Liver (tissue), 9 donors: Measurements from ENCODE around the gene OSGEP. TPM values are rescaled to one million over a fixed set of nuclear protein-coding genes. Genes with fewer than 3 reads are reported as not detected.

Source experiments
- DNase-seq: peaks from one replicate; pipeline ENCODE4 v3.0.0-alpha.2; 2017; ENCODE audit warnings: low spot score
- H3K27ac ChIP-seq, 2 donors: one replicate each; pipeline ENCODE4 v1.7.0; 2013; ENCODE audit warnings: inconsistent platforms in 2 of 2, low read length in 2 of 2, control low read depth in 1 of 2, low read depth in 1 of 2, mild to moderate bottlenecking in 1 of 2
- H3K27me3 ChIP-seq, 4 donors: one replicate each; pipeline versions ENCODE4 v1.6.1 to v1.7.0; 2013; ENCODE audit warnings: low read length in 3 of 4, inconsistent platforms in 1 of 4, mild to moderate bottlenecking in 1 of 4, moderate library complexity in 1 of 4; ENCODE audit not compliant: control insufficient read depth in 4 of 4, insufficient read depth in 4 of 4
- H3K36me3 ChIP-seq, 4 donors: one replicate each; pipeline versions ENCODE4 v1.6.1 to v1.7.0; 2013; ENCODE audit warnings: low read length in 3 of 4, mild to moderate bottlenecking in 3 of 4, low read depth in 1 of 4, moderate library complexity in 1 of 4; ENCODE audit not compliant: control insufficient read depth in 4 of 4, insufficient read depth in 3 of 4
- H3K4me1 ChIP-seq, 4 donors: one replicate each; pipeline versions ENCODE4 v1.6.1 to v1.7.0; 2013; ENCODE audit warnings: low read length in 3 of 4, mild to moderate bottlenecking in 3 of 4, moderate library complexity in 1 of 4; ENCODE audit not compliant: control insufficient read depth in 4 of 4, insufficient read depth in 4 of 4
- H3K4me3 ChIP-seq, 3 donors: one replicate each; pipeline versions ENCODE4 v1.6.1 to v1.7.0; 2013; ENCODE audit warnings: low read length in 3 of 3, control low read depth in 1 of 3, low read depth in 1 of 3, mild to moderate bottlenecking in 1 of 3
- H3K9ac ChIP-seq, 2 donors: one replicate each; pipeline ENCODE4 v1.7.0; 2013; ENCODE audit warnings: low read length in 2 of 2, mild to moderate bottlenecking in 2 of 2, moderate library complexity in 2 of 2, control low read depth in 1 of 2, low read depth in 1 of 2
- H3K9me3 ChIP-seq, 4 donors: one replicate each; pipeline versions ENCODE4 v1.6.1 to v1.7.0; 2013; ENCODE audit warnings: low read length in 3 of 4; ENCODE audit not compliant: control insufficient read depth in 4 of 4
- EGR1 ChIP-seq, 2 donors: IDR thresholded peaks; 2 replicates each; pipeline ENCODE4 v1.6.1; 2016 to 2018; ENCODE audit warnings: antibody characterized with exemption in 2 of 2, low read depth in 2 of 2
- FOXA1 ChIP-seq: IDR thresholded peaks from 2 replicates; pipeline ENCODE4 v1.6.1; 2016; ENCODE audit warnings: antibody characterized with exemption
- FOXA2 ChIP-seq: IDR thresholded peaks from 2 replicates; pipeline ENCODE4 v1.6.1; 2016; ENCODE audit warnings: antibody characterized with exemption
- GABPA ChIP-seq, 2 donors: IDR thresholded peaks in 1 of 2; conservative IDR thresholded peaks in 1 of 2; 2 replicates each; pipeline ENCODE4 v1.6.1; 2016; ENCODE audit warnings: antibody characterized with exemption in 2 of 2, mild to moderate bottlenecking in 1 of 2, moderate library complexity in 1 of 2
- HNF4A ChIP-seq, 2 donors: conservative IDR thresholded peaks; 2 replicates each; pipeline ENCODE4 v1.6.1; 2016; ENCODE audit warnings: antibody characterized with exemption in 2 of 2, mild to moderate bottlenecking in 2 of 2
- RAD21 ChIP-seq, 2 donors: IDR thresholded peaks; 2 replicates each; pipeline ENCODE4 v1.6.1; 2016; ENCODE audit warnings: antibody characterized with exemption in 2 of 2, mild to moderate bottlenecking in 2 of 2
- REST ChIP-seq: IDR thresholded peaks from 2 replicates; pipeline ENCODE4 v1.6.1; 2016; ENCODE audit warnings: antibody characterized with exemption, mild to moderate bottlenecking
- RXRA ChIP-seq, 2 donors: IDR thresholded peaks; 2 replicates each; pipeline ENCODE4 v1.6.1; 2017 to 2018; ENCODE audit warnings: antibody characterized with exemption in 2 of 2, mild to moderate bottlenecking in 1 of 2
- SP1 ChIP-seq: IDR thresholded peaks from 2 replicates; pipeline ENCODE4 v1.6.1; 2018; ENCODE audit warnings: antibody characterized with exemption, mild to moderate bottlenecking
- TAF1 ChIP-seq: conservative IDR thresholded peaks from 2 replicates; pipeline ENCODE4 v1.6.1; 2016; ENCODE audit warnings: antibody characterized with exemption, mild to moderate bottlenecking
- YY1 ChIP-seq: IDR thresholded peaks from 2 replicates; pipeline ENCODE4 v1.6.1; 2016; ENCODE audit warnings: antibody characterized with exemption, mild to moderate bottlenecking
- ZBTB33 ChIP-seq: IDR thresholded peaks from 2 replicates; pipeline ENCODE4 v1.6.1; 2016; ENCODE audit warnings: antibody characterized with exemption
- WGBS: extraction: QIAGEN DNeasy Blood & Tissue Kit; methylation state at CpG from one replicate; pipeline ENCODE4 v1.1.7; 2013; 5-methylcytosine and 5-hydroxymethylcytosine counted together
- polyA plus RNA-seq, 2 donors: library from polyadenylated mRNA; stranded (reverse) in 1 of 2; unstranded in 1 of 2; fragments of 200-250 nt in 1 of 2; fragments of >200 nt in 1 of 2; fragmentation: Nextera tagmentation in 1 of 2; extraction: Ambion mirVana in 1 of 2; gene quantifications; one replicate each; pipeline versions ENCODE4 v1.2.1 to v1.2.3, GENCODE V29; 2013 to 2015
- total RNA-seq, 2 donors: library from RNA; depleted of rRNA; stranded (reverse); fragments of >200 nt; gene quantifications; one replicate each; pipeline ENCODE4 v1.2.3, GENCODE V29; 2014
- TF ChIP-seq, protein P1 (sequence below): IDR thresholded peaks from 2 replicates; pipeline ENCODE4 v1.6.1; 2016; ENCODE audit warnings: antibody characterized with exemption
- donor health status: healthy.
- donor health status: healthy.
- donor health status: healthy.
- donor health status: healthy.
- donor health status: healthy.

OSGEP gene
- total and polyA plus RNA-seq, 4 donors = 18.1 to 39.0 (median 24.8) TPM

- Histone ChIP-seq H3K27me3 (peaks cover 0 to 2% (median 0%) of the 10 kb centered on the region in 4 donors), H3K4me1 (peaks cover 0 to 3% (median 0%) of the 10 kb centered on the region in 4 donors), H3K36me3 (no peaks in the 10 kb centered on the region), H3K9ac (no peak overlapping the region), H3K9me3 (no peaks in the 10 kb centered on the region), H3K4me3 (no peak overlapping the region), H3K27ac (no peak overlapping the region)
- no peak for DNase-seq
- 71% methylated on average over 6 of the region's 6 CpGs for WGBS
- no peak for TF ChIP-seq FOXA2
Measured at GRCh38 chr14:20489093-20489994, 34.7 kb upstream of the OSGEP start.

DNA sequence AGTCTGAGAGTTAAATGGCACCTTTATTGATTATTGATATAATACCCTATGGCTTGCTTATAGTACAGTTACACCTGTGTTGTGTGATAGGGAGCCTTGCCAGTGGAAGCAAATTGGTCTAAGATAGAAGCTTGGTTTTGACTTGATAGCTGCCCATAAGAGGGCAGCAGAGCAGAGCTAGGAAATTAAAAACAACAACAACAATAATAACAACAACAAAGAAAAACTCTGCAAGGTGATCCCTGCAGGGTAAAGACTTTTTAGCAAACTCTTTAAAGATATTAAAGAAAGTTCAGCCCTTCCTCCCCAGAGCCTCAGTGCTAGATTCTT, 32.7 kb upstream of the OSGEP start:
- Histone ChIP-seq H3K4me1 (peaks cover 0 to 3% (median 0%) of the 10 kb centered on the region in 4 donors), H3K9ac (no peak overlapping the region), H3K27me3 (peaks cover 0 to 2% (median 0%) of the 10 kb centered on the region in 4 donors), H3K27ac (no peak overlapping the region), H3K36me3 (no peaks in the 10 kb centered on the region), H3K9me3 (no peaks in the 10 kb centered on the region), H3K4me3 (no peak overlapping the region)
- DNase-seq = no peak
- TF ChIP-seq RXRA (IDR thresholded peaks at IDR 0.05) (no peak), TAF1 (no peak)

GRCh38 chr14:20486684-20487395, 32.2 kb upstream of the OSGEP start:
- no peak overlapping the region for H3K27ac ChIP-seq
- peaks cover 0 to 3% (median 0%) of the 10 kb centered on the region in 4 donors for H3K4me1 ChIP-seq
- 83% methylated on average over 8 of the region's 8 CpGs for WGBS
- no peak overlapping the region for H3K4me3 ChIP-seq
- no peaks in the 10 kb centered on the region for H3K36me3 ChIP-seq
- no peak overlapping the region for H3K9ac ChIP-seq
- no peak for TF ChIP-seq EGR1 (IDR thresholded peaks at IDR 0.05; ENCODE audit: low read depth in 2 of 2)
- no peak for TF ChIP-seq RXRA (IDR thresholded peaks at IDR 0.05)
- TF ChIP-seq ZBTB33 = no peak
- no peak for TF ChIP-seq FOXA2
- TF ChIP-seq HNF4A (conservative IDR thresholded peaks at IDR 0.05) = no peak
- TF ChIP-seq, protein P1, sequence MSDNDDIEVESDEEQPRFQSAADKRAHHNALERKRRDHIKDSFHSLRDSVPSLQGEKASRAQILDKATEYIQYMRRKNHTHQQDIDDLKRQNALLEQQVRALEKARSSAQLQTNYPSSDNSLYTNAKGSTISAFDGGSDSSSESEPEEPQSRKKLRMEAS = no peak
- no peak for TF ChIP-seq SP1
- no peak for TF ChIP-seq RAD21 (IDR thresholded peaks at IDR 0.05)
- no peak for TF ChIP-seq REST
- no peak for TF ChIP-seq YY1
- no peak for TF ChIP-seq GABPA (IDR thresholded peaks at IDR 0.05 in 1 of 2, conservative IDR thresholded peaks at IDR 0.05 in 1 of 2)
- TF ChIP-seq FOXA1 = no peak
- DNase-seq = no peak
- H3K9me3 ChIP-seq = no peaks in the 10 kb centered on the region
- H3K27me3 ChIP-seq = peaks cover 0 to 2% (median 0%) of the 10 kb centered on the region in 4 donors
